Measurements from ENCODE around the gene TVP23C.

- TF ChIP-seq GLIS3 (CRISPR knock-in tag; IDR thresholded peaks at IDR 0.05) (no peak), PATZ1 (CRISPR knock-in tag; IDR thresholded peaks at IDR 0.05; ENCODE audit: borderline replicate concordance) (no peak), ZNF8 (CRISPR knock-in tag; IDR thresholded peaks at IDR 0.05) (no peak), TSHZ2 (CRISPR knock-in tag; IDR thresholded peaks at IDR 0.05) (no peak), ZFP3 (CRISPR knock-in tag; IDR thresholded peaks at IDR 0.05) (no peak), CREB5 (CRISPR knock-in tag; IDR thresholded peaks at IDR 0.05; ENCODE audit: low read depth) (no peak), ZC3H10 (CRISPR knock-in tag; IDR thresholded peaks at IDR 0.05) (no peak)
These were observed 59.6 kb downstream of the TVP23C start for GRCh38 chr17:15503731-15504130.

Data from SK-N-SH treated with all-trans-retinoic acid at 6 μM for 48 hours (cell line).